Brain microvascular endothelial cell (primary cell): ENCODE results near the gene DACH1.

ENCODE experiments used
- DNase-seq: peaks from one replicate; pipeline ENCODE4 v3.0.0-alpha.2; 2020
- H3K27ac ChIP-seq: fragments of 250-450 bp; sonication (Bioruptor Pico); 2 replicates; pipeline ENCODE4 v1.5.1; 2020; ENCODE audit warnings: mild to moderate bottlenecking, moderate library complexity
- H3K27me3 ChIP-seq: fragments of 250-450 bp; sonication (Bioruptor Pico); replicated peaks from 2 replicates; pipeline ENCODE4 v1.5.1; 2020; ENCODE audit warnings: mild to moderate bottlenecking
- H3K36me3 ChIP-seq: fragments of 250-450 bp; sonication (Bioruptor Pico); replicated peaks from 2 replicates; pipeline ENCODE4 v1.5.1; 2020; ENCODE audit warnings: mild to moderate bottlenecking
- H3K4me3 ChIP-seq: 2 replicates; pipeline ENCODE4 v1.5.1; 2011; ENCODE audit warnings: low read depth, mild to moderate bottlenecking, control low read depth, low read length, moderate library complexity
- CTCF ChIP-seq: IDR thresholded peaks from 2 replicates; pipeline ENCODE4 v1.5.1; 2011; ENCODE audit warnings: low read depth, mild to moderate bottlenecking, moderate library complexity, low read length, control low read depth, inconsistent platforms; ENCODE audit errors: missing control alignments
- in situ Hi-C: cut with HindIII; loops from 2 replicates; pipeline ENCODE4 v1.10.0; 2017; ENCODE audit warnings: low sequenced_read_pairs, low pct_ligation_motif_present

The DACH1 gene

GRCh38 chr13:71489041-71489440, 378.0 kb downstream of the DACH1 start:
- Histone ChIP-seq H3K4me3 (no peak overlapping the region), H3K27me3 (no peaks in the 10 kb centered on the region), H3K36me3 (no peaks in the 10 kb centered on the region), H3K27ac (no peak overlapping the region)
- no peak for TF ChIP-seq CTCF
- in situ Hi-C loops, result no loop called here
- no peak for DNase-seq

- no peak for DNase-seq
- Histone ChIP-seq H3K4me3 (no peak overlapping the region), H3K27ac (no peak overlapping the region), H3K36me3 (no peaks in the 10 kb centered on the region), H3K27me3 (no peaks in the 10 kb centered on the region)
- no peak for TF ChIP-seq CTCF
- in situ Hi-C loops, result no loop called here
Observed at GRCh38 chr13:71488201-71488600, 378.8 kb downstream of the DACH1 start.

- H3K4me3 ChIP-seq, result no peak overlapping the region
- no peaks in the 10 kb centered on the region for H3K27me3 ChIP-seq
- H3K36me3 ChIP-seq, result no peaks in the 10 kb centered on the region
- H3K27ac ChIP-seq, result no peak overlapping the region
- no peak for DNase-seq
- in situ Hi-C loops, result no loop called here
- TF ChIP-seq CTCF, result no peak
Observed at GRCh38 chr13:71485913-71486312, 381.1 kb downstream of the DACH1 start.

GRCh38 chr13:71483733-71484132, 383.3 kb downstream of the DACH1 start:
- no peak for DNase-seq
- Histone ChIP-seq H3K27me3 (no peaks in the 10 kb centered on the region), H3K36me3 (no peaks in the 10 kb centered on the region), H3K27ac (no peak overlapping the region), H3K4me3 (no peak overlapping the region)
- TF ChIP-seq CTCF, result no peak
- in situ Hi-C loops, result no loop called here

- TF ChIP-seq CTCF, result no peak
- DNase-seq, result no peak
- Histone ChIP-seq H3K27me3 (no peaks in the 10 kb centered on the region), H3K27ac (no peak overlapping the region), H3K36me3 (no peaks in the 10 kb centered on the region), H3K4me3 (no peak overlapping the region)
- in situ Hi-C loops, result no loop called here
Observed at GRCh38 chr13:71481501-71481900, 385.5 kb downstream of the DACH1 start.

- no peak for TF ChIP-seq CTCF
- no peak for DNase-seq
- H3K27ac ChIP-seq, result no peak overlapping the region
- no peaks in the 10 kb centered on the region for H3K36me3 ChIP-seq
- in situ Hi-C loops, result no loop called here
- no peaks in the 10 kb centered on the region for H3K27me3 ChIP-seq
- H3K4me3 ChIP-seq, result no peak overlapping the region
Observed at GRCh38 chr13:71481046-71481445, 386.0 kb downstream of the DACH1 start.
